SK-N-SH (cell line): ENCODE measurements around the gene NAA11.

Source experiments
- JUND ChIP-seq: IDR thresholded peaks from 2 replicates; pipeline ENCODE4 v1.4.0; 2012
- MAX ChIP-seq: IDR thresholded peaks from 2 replicates; pipeline ENCODE4 v1.4.0; 2012; ENCODE audit warnings: low read depth
- NFIC ChIP-seq: IDR thresholded peaks from 2 replicates; pipeline ENCODE4 v1.4.0; 2012; ENCODE audit warnings: borderline replicate concordance
- POLR2AphosphoS5 ChIP-seq: IDR thresholded peaks from 2 replicates; pipeline ENCODE4 v1.6.1; 2012; ENCODE audit warnings: low read depth, low read length
- RAD21 ChIP-seq: IDR thresholded peaks from 2 replicates; pipeline ENCODE4 v1.6.1; 2012; ENCODE audit warnings: mild to moderate bottlenecking, low read length
- RCOR1 ChIP-seq: fragments of 150-350 bp; IDR thresholded peaks from 2 replicates; pipeline ENCODE4 v1.6.1; 2017; ENCODE audit warnings: antibody characterized with exemption, low read length
- REST ChIP-seq: IDR thresholded peaks from 2 replicates; pipeline ENCODE4 v1.6.1; 2012; ENCODE audit warnings: mild to moderate bottlenecking, low read depth, low read length, moderate library complexity
- SIN3A ChIP-seq: IDR thresholded peaks from 2 replicates; pipeline ENCODE4 v1.6.1; 2012; ENCODE audit warnings: low read depth, mild to moderate bottlenecking, low read length, moderate library complexity, borderline replicate concordance
- SMC3 ChIP-seq: IDR thresholded peaks from 2 replicates; pipeline ENCODE4 v1.6.1; 2012; ENCODE audit warnings: low read depth, low read length, improper control_type of control experiment
- TCF12 ChIP-seq: IDR thresholded peaks from 2 replicates; pipeline ENCODE4 v1.4.0; 2012
- TEAD4 ChIP-seq: IDR thresholded peaks from 2 replicates; pipeline ENCODE4 v1.4.0; 2012; ENCODE audit warnings: mild to moderate bottlenecking, borderline replicate concordance; ENCODE audit not compliant: insufficient read depth
- USF1 ChIP-seq: IDR thresholded peaks from 2 replicates; pipeline ENCODE4 v1.4.0; 2012; ENCODE audit warnings: low read depth, borderline replicate concordance
- USF2 ChIP-seq: fragments of 150-350 bp; IDR thresholded peaks from 2 replicates; pipeline ENCODE4 v1.6.1; 2017; ENCODE audit warnings: antibody characterized with exemption, low read length, low read depth, borderline replicate concordance
- TF ChIP-seq, protein P1 (sequence below): fragments of 200-600 bp; sonication (generic); IDR thresholded peaks from 2 replicates; pipeline ENCODE4 v1.6.1; 2017; ENCODE audit warnings: antibody characterized with exemption, mild to moderate bottlenecking, moderate library complexity

- TF ChIP-seq, protein P1, sequence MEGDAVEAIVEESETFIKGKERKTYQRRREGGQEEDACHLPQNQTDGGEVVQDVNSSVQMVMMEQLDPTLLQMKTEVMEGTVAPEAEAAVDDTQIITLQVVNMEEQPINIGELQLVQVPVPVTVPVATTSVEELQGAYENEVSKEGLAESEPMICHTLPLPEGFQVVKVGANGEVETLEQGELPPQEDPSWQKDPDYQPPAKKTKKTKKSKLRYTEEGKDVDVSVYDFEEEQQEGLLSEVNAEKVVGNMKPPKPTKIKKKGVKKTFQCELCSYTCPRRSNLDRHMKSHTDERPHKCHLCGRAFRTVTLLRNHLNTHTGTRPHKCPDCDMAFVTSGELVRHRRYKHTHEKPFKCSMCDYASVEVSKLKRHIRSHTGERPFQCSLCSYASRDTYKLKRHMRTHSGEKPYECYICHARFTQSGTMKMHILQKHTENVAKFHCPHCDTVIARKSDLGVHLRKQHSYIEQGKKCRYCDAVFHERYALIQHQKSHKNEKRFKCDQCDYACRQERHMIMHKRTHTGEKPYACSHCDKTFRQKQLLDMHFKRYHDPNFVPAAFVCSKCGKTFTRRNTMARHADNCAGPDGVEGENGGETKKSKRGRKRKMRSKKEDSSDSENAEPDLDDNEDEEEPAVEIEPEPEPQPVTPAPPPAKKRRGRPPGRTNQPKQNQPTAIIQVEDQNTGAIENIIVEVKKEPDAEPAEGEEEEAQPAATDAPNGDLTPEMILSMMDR: no peak
- no peak for TF ChIP-seq REST
- TF ChIP-seq TEAD4: no peak
- no peak for TF ChIP-seq USF1
- TF ChIP-seq RCOR1: no peak
- no peak for TF ChIP-seq MAX
- no peak for TF ChIP-seq USF2
- TF ChIP-seq NFIC: no peak
- TF ChIP-seq SMC3: no peak
- no peak for TF ChIP-seq POLR2AphosphoS5
- no peak for TF ChIP-seq JUND
- TF ChIP-seq RAD21: no peak
- TF ChIP-seq TCF12: no peak
- TF ChIP-seq SIN3A: no peak
Observed at GRCh38 chr4:79290376-79290775, 35.5 kb downstream of the NAA11 start.
